DOHH2 (cell line): ENCODE data around the gene OR10J5.
"Not testable (repeated sequence)": the region's sequence is repeated elsewhere in the genome, so short reads cannot be mapped to it uniquely, and the experiment has no call there.

ENCODE experiments used
- H3F3A ChIP-seq: fragments of 200-600 bp; sonication (generic), shearing (Covaris generic); 2 replicates; pipeline ENCODE4 v1.6.0; 2016; ENCODE audit warnings: antibody characterized with exemption, mild to moderate bottlenecking; ENCODE audit not compliant: control insufficient read depth, insufficient read depth
- H3K27ac ChIP-seq: fragments of 200-600 bp; sonication (generic); 2 replicates; pipeline ENCODE4 v1.5.1; 2014; ENCODE audit warnings: low read depth, mild to moderate bottlenecking, low read length, moderate library complexity
- H3K27me3 ChIP-seq: fragments of 200-600 bp; sonication (generic); 2 replicates; pipeline ENCODE4 v1.6.1; 2014; ENCODE audit warnings: mild to moderate bottlenecking, low read length, mixed read lengths; ENCODE audit not compliant: control insufficient read depth
- H3K36me3 ChIP-seq: fragments of 200-600 bp; sonication (generic); 2 replicates; pipeline ENCODE4 v1.6.1; 2014; ENCODE audit warnings: mild to moderate bottlenecking, low read length, moderate library complexity, mixed read lengths; ENCODE audit not compliant: control insufficient read depth
- H3K4me1 ChIP-seq: fragments of 200-600 bp; sonication (generic); 2 replicates; pipeline ENCODE4 v1.6.1; 2014; ENCODE audit warnings: mild to moderate bottlenecking, low read length, mixed read lengths; ENCODE audit not compliant: control insufficient read depth
- H3K4me2 ChIP-seq: fragments of 200-600 bp; sonication (generic); 2 replicates; pipeline ENCODE4 v1.6.0; 2014; ENCODE audit warnings: mild to moderate bottlenecking, low read length, moderate library complexity
- H3K4me3 ChIP-seq: fragments of 200-600 bp; sonication (generic); 2 replicates; pipeline ENCODE4 v1.5.1; 2014; ENCODE audit warnings: mild to moderate bottlenecking, low read length, mixed read lengths
- H3K79me2 ChIP-seq: fragments of 200-600 bp; sonication (generic); 2 replicates; pipeline ENCODE4 v1.6.1; 2014; ENCODE audit warnings: mild to moderate bottlenecking, low read length, mixed read lengths; ENCODE audit not compliant: control insufficient read depth
- H3K9me2 ChIP-seq: fragments of 200-600 bp; sonication (generic); replicated peaks from 2 replicates; pipeline ENCODE4 v1.6.1; 2014; ENCODE audit warnings: mild to moderate bottlenecking, low read length, mixed read lengths; ENCODE audit not compliant: control insufficient read depth
- H3K9me3 ChIP-seq: fragments of 200-600 bp; sonication (generic); 2 replicates; pipeline ENCODE4 v1.6.1; 2014; ENCODE audit warnings: antibody characterized with exemption, low read length, mixed read lengths; ENCODE audit not compliant: control insufficient read depth, insufficient read depth
- H4K20me1 ChIP-seq: fragments of 200-600 bp; sonication (generic); 2 replicates; pipeline ENCODE4 v1.6.0; 2014; ENCODE audit warnings: low read depth, mild to moderate bottlenecking, antibody characterized with exemption, low read length, moderate library complexity; ENCODE audit not compliant: control insufficient read depth, insufficient read depth
- EZH2phosphoT487 ChIP-seq: fragments of 200-600 bp; sonication (generic); IDR thresholded peaks from 2 replicates; pipeline ENCODE4 v1.6.1; 2017; ENCODE audit warnings: borderline replicate concordance, mild to moderate bottlenecking, antibody characterized with exemption, low read length, moderate library complexity, mixed read lengths
- TF ChIP-seq, protein P1 (sequence below): fragments of 200-600 bp; sonication (generic); IDR thresholded peaks from one replicate; pipeline ENCODE4 v1.5.1; 2014; ENCODE audit warnings: antibody characterized with exemption, mild to moderate bottlenecking, low read depth, low read length; ENCODE audit not compliant: poor library complexity, severe bottlenecking

The OR10J5 gene

DNA sequence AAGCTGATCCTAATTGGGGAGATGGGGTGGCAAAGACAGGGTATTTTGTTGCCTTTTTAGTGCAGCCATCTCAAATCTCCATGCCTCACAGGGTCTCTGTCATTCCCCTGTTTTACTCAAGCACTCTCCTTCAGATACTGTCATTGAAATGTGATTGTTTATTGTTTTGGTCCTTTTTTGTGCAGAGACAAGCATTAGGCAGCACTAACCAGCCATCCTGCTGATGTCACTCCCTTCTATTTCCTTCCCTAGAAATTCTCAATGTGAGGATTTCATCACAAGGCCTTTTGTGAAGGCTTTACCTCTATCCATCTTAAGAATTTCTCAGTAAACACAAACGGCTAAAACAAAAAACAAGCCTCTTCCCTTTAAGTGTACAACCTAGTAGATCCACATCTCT lies 34.7 kb downstream of the OR10J5 start:
- Histone ChIP-seq H3K9me2 (no peaks in the 10 kb centered on the region), H3K27me3 (no peaks in the 10 kb centered on the region), H3K9me3 (no peaks in the 10 kb centered on the region), H3K4me2 (no peak overlapping the region), H4K20me1 (no peaks in the 10 kb centered on the region), H3K36me3 (no peaks in the 10 kb centered on the region), H3K79me2 (no peaks in the 10 kb centered on the region), H3K27ac (no peak overlapping the region), H3K4me3 (no peak overlapping the region), H3K4me1 (no peaks in the 10 kb centered on the region), H3F3A (no peaks in the 10 kb centered on the region)
- TF ChIP-seq, protein P1, sequence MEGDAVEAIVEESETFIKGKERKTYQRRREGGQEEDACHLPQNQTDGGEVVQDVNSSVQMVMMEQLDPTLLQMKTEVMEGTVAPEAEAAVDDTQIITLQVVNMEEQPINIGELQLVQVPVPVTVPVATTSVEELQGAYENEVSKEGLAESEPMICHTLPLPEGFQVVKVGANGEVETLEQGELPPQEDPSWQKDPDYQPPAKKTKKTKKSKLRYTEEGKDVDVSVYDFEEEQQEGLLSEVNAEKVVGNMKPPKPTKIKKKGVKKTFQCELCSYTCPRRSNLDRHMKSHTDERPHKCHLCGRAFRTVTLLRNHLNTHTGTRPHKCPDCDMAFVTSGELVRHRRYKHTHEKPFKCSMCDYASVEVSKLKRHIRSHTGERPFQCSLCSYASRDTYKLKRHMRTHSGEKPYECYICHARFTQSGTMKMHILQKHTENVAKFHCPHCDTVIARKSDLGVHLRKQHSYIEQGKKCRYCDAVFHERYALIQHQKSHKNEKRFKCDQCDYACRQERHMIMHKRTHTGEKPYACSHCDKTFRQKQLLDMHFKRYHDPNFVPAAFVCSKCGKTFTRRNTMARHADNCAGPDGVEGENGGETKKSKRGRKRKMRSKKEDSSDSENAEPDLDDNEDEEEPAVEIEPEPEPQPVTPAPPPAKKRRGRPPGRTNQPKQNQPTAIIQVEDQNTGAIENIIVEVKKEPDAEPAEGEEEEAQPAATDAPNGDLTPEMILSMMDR = no peak
- TF ChIP-seq EZH2phosphoT487 = no peak

DNA sequence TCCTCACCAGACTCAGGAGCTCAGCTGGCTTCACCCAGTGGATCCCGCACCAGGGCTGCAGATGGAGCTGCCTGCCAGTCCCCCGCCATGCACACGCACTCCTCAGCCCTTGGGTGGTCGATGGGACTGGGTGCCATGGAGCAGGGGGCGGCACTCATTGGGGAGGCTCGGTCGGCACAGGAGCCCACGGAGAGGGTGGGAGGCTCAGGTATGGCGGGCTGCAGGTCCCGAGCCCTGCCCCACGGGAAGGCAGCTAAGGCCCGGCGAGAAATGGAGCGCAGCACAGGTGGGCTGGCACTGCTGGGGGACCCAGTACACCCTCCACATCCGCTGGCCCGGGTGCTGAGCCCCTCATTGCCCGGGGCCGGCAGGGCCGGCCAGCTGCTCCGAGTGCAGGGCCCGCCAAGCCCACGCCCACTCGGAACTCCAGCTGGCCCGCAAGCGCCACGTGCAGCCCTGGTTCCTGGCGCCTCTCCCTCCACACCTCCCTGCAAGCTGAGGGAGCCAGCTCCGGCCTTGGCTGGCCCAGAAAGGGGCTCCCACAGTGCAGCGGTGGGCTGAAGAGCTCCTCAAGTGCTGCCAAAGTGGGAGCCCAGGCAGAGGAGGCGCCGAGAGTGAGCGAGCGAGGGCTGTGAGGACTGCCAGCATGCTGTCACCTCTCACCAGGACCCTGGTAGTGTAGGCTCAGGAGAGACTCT lies 41.1 kb downstream of the OR10J5 start:
- H3F3A ChIP-seq, H3K4me2 ChIP-seq, H3K27ac ChIP-seq, H3K4me1 ChIP-seq, H3K27me3 ChIP-seq, H4K20me1 ChIP-seq, H3K36me3 ChIP-seq, H3K9me3 ChIP-seq, H3K4me3 ChIP-seq, H3K79me2 ChIP-seq, H3K9me2 ChIP-seq: not testable (repeated sequence)

DNA sequence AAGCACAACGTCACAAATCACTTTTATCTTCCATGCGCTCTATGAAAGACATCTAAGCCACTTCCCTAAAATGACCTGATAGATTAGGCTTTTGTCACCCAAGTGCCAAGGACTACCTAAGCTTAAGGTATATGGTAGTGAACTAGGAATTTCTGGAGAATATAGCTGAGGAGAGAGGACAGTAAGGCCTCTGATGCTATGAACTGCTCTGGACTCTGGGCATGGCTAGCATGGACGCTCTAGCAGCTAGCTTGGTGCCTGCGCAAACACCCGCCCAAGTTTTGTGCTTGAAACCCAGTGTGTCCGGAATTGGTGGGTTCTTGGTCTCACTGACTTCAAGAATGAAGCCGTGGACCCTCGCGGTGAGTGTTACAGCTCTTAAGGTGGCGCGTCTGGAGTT lies 42.5 kb downstream of the OR10J5 start:
- no peaks in the 10 kb centered on the region for H3F3A ChIP-seq
- H3K36me3 ChIP-seq = no peaks in the 10 kb centered on the region
- no peaks in the 10 kb centered on the region for H3K27me3 ChIP-seq
- H3K9me2 ChIP-seq = no peaks in the 10 kb centered on the region
- H3K4me3 ChIP-seq = no peak overlapping the region
- no peaks in the 10 kb centered on the region for H3K9me3 ChIP-seq
- H4K20me1 ChIP-seq = no peaks in the 10 kb centered on the region
- TF ChIP-seq, protein P1 = no peak
- no peak for TF ChIP-seq EZH2phosphoT487
- H3K27ac ChIP-seq = no peak overlapping the region
- H3K4me1 ChIP-seq = no peaks in the 10 kb centered on the region
- H3K4me2 ChIP-seq = no peak overlapping the region
- no peaks in the 10 kb centered on the region for H3K79me2 ChIP-seq

DNA sequence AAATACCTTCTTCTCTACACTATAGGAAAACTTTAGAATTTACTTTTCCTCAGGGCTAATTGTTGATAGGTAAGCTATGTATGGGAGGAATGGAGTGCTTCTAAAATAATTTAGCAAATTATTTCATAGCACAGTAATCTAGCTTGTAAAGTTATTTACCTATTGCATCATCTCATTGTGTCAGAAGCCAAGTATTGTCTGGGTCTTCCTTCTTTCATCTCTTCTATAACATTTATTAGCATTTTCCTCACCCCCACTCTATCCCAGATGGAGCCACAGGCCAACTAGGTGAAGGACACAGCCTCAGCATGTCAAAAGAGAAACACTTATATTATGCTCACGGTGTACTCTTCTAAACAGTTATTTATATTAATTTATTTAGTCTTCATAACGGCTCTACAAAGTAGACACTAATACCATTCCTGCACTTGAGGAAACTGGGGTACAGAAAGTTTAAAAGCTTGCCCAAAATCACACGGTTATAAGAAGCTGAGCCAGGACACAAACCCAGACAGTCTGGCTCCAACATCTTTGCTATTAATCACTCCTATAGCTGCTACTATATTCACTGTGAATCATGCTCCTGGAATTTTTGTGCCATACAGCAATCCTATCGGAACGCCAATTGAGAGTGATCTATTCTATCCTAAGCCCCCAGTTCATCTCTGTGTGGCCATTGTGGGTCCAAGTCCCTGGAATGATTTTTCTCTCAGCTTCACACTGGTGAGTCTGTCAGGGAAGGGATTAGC lies 43.1 kb downstream of the OR10J5 start:
- H3F3A ChIP-seq = no peaks in the 10 kb centered on the region
- no peaks in the 10 kb centered on the region for H3K9me2 ChIP-seq
- no peaks in the 10 kb centered on the region for H3K4me1 ChIP-seq
- H3K4me2 ChIP-seq = no peak overlapping the region
- H3K27ac ChIP-seq = no peak overlapping the region
- no peaks in the 10 kb centered on the region for H3K27me3 ChIP-seq
- H3K36me3 ChIP-seq = no peaks in the 10 kb centered on the region
- no peaks in the 10 kb centered on the region for H4K20me1 ChIP-seq
- H3K4me3 ChIP-seq = no peak overlapping the region
- H3K79me2 ChIP-seq = no peaks in the 10 kb centered on the region
- H3K9me3 ChIP-seq = no peaks in the 10 kb centered on the region
- TF ChIP-seq, protein P1 = no peak
- no peak for TF ChIP-seq EZH2phosphoT487
